HG03432 (cell line): ENCODE results near the gene PLAAT3.
"Not testable (repeated sequence)": the region's sequence is repeated elsewhere in the genome, so short reads cannot be mapped to it uniquely, and the experiment has no call there.

Experiments
- ATAC-seq: cut with Tn5 transposase; IDR thresholded peaks from one replicate; pipeline ENCODE4 v1.9.1; 2021; ENCODE audit warnings: mild to moderate bottlenecking, moderate library complexity; ENCODE audit not compliant: unreplicated experiment

PLAAT3 gene

DNA sequence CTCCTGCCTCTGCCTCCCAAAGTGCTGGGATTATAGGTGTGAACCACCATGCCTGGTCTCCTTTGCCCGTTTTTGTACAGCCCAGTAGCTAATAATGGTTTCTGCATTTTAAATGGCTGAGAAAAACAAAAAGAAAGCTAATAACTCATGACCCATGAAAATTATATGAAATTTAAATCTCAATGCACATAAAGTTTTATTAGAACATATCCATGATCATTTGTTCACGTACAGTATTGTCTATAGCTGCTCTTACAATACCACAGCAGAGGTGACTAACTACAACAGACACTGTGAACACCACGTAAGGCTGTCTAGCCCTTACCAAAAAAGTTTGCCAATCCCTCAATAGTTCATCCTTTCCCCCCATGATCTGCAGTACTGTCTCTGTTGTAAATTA is 44.7 kb downstream of the PLAAT3 start:
- no peak for ATAC-seq

DNA sequence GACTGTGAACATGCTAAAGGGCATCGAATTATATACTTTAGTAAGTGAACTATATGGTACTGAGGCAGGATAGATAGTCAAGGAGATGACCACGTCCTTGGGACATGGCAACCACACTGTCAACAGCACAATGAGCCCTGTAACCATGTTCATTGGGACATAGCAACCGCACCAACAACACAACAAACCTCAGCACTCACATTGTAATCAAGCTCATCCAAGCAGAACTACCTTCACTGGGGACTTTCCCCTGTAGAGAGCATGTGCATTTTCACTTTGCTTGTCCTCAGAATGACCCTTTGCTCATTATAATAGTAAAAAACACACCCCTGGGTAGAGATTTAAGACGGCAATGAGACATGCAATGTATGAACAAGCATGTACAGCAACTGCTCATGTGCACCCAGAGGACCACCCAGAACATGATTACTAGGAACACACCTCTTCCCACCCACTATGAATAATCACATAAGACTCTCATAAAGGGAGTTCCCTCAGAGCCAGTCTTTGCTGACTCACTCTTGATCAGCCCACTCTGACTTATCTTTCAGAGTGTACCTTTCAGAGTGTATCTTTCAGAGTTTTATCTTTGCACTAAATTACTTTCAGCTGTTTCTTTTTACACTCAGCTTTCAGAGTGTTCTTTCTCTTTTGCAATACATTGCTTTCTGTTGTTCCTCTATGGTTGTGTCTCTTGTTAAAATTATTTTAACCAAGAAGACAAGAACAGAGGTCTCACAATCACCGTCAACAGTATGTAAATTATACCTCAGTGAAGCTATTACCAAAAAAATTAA is 47.0 kb downstream of the PLAAT3 start:
- peak; percentile 83 for ATAC-seq

DNA sequence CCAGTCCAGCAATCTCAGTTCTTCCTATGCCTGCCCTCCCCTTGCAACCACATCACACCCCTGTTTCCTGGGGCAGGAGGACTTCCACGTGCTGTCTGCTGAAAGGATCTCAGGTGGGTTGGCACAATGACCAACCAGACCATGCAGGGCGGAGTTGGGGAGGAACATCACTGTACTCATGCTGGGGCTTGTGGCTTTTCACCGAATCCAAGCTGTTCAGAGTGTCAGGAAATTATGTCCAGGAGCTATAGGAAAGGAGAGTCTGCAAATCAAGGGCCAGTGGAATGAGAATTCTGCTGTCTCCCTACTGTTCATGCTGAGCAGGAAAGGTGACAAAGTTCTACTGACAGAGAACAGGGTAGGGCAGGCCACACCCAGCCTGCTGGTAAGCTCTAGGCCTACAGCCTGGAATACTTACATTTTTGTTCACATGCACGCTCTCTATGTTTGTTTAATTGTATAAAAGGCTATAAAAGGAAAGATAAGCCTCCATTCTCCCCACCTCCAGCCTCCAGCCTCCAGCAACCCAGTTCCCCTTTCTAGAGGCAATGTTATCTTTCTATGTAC is 49.4 kb downstream of the PLAAT3 start:
- no peak for ATAC-seq

- peak; percentile 65 for ATAC-seq
These were observed 50.0 kb downstream of the PLAAT3 start for GRCh38 chr11:63564056-63564774.

GRCh38 chr11:63563201-63564055 is 50.8 kb downstream of the PLAAT3 start, which contains the start of gene PLAAT2:
Gene PLAAT2, minus strand, starts transcription at chr11:63563379. Its CDS starts 55 bp downstream, at chr11:63563324.
- ATAC-seq = no peak

DNA sequence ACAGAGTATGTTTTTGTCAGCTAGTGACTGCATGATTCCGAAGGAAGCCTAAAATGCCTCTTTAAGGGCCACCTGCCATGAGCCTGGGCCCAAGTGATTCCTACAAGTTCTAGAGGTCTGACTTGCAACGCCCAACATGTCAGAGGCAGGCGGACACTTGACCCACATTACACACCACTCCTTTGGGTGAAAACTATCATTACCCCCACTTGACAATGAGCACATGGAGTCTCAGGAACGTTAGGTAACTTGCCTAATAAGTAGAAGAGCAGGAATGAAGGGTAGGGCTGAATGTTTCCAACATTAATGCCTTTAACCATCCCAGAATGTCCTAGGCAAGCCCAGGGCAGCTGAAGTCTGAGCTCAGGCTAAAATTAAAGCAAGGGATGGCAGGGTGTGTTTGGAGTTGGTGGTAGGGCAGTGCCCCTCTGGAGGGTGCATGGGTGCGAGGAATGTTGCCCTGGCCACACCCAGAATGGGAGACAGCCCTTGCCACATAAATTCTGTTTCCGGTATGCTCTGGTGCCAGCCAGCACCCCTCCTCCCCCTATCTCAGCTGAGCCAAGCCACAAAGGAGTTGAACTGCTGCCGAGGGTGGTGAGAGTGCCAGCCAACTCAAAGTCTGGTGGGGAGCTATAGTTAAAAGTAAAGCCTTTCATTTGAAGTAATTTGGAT is 53.6 kb downstream of the PLAAT3 start:
- ATAC-seq = no peak

DNA sequence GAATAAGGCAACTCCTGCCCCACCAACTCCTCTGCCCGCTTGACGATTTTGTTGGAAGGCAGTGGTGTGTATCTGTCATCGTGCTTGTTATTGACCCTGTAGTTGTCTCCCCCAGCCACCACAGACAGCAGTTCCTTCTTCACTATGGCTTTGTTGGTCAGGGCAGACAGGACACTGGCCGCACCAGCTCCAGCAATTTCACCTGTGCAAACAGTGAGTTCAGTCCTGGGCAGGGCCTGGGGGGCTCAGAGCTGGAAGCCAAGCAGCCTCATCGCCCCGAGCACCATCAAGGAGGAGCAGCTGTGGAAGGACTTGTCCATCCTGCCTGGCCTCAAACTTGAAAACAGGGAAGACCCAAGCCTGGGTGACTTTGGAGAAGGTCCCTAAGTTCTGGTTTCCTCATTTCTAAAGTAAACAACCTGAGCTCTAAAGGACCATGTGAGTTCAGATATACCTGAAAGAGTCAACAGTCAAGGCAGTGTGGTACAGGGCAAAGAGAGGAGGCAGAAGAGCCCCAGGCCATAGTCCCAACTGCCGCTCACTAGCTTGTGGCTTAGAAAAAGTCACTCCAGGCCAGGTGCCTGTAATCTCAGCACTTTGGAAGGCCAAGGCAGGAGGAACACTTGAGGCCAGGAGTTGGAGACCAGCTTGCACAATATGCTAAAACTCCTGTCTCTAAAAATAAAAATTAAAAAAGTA is 55.6 kb downstream of the PLAAT3 start:
- ATAC-seq = no peak

DNA sequence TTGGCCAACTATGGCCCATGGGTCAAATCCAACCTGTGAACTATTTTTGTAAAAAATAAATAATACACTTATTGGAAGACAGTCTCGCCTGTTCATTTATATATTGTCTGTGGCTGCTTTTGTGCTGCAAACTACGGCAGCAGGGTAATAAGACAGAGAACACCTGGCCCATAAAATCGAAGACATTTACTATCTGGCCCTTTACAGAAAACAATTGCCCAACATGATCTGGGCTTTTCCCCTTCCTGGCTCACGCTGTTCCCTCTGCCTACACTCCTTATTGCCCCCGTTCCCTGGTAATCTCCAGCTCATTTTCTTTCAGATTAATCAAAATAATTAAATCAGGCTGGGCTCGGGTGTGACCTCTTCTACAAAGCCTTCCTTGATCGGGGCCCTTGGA is 56.7 kb downstream of the PLAAT3 start:
- no peak for ATAC-seq

GRCh38 chr11:63556404-63557013 is 57.7 kb downstream of the PLAAT3 start:
- no peak for ATAC-seq

- ATAC-seq = no peak
These were observed 59.4 kb downstream of the PLAAT3 start for GRCh38 chr11:63554877-63555223.

DNA sequence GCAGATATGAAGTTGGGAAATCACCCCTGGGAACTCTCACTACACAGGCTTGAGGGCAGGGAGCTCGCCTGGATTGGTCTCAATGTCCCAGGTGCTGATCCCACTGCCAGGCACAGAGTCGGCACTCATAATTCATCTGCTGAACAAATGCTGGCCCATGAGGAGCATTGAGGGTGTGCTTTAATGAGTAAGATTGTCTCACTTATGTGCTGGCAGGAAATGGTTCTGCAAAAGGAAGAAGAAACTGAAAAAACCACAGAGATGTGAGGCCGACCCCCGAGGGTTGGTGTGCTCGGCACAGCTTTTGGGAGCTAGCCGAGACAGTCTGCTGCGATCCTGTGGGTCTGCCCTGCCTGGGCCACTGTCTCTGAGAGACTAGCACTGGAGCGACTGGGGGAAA is 60.5 kb downstream of the PLAAT3 start:
- peak; percentile 81 for ATAC-seq

DNA sequence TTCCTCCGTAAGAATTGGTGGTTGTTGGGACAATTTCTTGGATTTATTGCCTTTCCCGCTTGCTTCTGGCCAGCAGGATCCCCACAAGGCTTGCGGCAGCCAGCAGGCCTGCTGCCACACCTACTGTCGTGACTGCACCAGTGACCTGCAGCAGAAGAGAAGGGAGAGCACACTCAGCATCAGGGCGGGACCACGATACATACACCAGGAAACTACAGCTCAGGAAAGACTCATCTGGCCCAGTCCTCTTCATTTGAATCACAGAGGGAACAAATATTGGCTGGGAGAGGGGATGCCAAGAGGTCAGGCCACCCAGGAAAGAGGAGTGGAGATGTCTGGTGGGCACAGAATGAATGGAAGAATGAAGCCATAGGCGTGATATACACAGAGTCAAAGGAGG is 61.3 kb downstream of the PLAAT3 start:
- no peak for ATAC-seq

- no peak for ATAC-seq
These were observed 62.4 kb downstream of the PLAAT3 start for GRCh38 chr11:63551889-63552266.

- no peak for ATAC-seq
These were observed 62.9 kb downstream of the PLAAT3 start for GRCh38 chr11:63551091-63551888.

- not testable (repeated sequence) for ATAC-seq
These were observed 64.0 kb downstream of the PLAAT3 start for GRCh38 chr11:63550156-63550700.

- ATAC-seq = no peak
These were observed 64.8 kb downstream of the PLAAT3 start for GRCh38 chr11:63549411-63549810.

DNA sequence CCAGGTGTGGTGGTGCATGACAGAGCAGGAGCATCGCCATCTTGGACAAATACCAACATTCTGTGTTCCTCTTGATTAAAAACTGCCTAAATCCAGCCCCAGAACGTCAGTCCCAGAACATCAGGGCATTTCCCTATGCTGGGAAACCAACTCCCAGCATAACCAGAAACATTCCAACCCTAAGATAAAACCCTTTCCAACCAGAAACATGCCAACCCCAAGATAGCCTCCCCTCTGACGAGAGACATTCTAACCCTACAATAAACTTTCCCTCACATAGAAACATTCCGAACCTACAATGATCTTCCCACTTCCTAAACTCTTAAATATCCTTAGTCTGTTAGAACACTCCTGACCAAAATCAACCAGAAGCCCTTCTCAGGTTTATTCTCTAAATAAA is 66.1 kb downstream of the PLAAT3 start:
- ATAC-seq = no peak

DNA sequence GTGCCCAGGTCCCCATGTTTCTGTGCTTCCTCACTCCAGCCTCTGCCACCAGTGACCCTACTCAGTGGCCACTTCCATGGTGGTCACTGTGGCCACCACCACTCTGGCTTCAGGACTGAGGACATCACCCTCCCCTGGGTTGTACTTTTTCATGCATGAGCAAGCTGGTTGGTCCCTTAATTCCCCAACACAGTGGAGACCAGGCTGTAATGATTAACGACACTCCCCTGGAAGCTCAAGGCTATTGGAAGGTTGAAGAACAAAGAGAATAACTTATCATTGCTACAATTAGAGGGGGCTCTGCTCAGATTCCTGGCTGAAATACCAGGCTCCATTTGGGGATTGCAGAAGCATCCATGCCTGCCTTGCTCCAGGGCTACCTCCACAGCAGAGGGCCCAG is 67.2 kb downstream of the PLAAT3 start:
- ATAC-seq = no peak
